ENCODE results near the gene PCDHGA12.

DNA sequence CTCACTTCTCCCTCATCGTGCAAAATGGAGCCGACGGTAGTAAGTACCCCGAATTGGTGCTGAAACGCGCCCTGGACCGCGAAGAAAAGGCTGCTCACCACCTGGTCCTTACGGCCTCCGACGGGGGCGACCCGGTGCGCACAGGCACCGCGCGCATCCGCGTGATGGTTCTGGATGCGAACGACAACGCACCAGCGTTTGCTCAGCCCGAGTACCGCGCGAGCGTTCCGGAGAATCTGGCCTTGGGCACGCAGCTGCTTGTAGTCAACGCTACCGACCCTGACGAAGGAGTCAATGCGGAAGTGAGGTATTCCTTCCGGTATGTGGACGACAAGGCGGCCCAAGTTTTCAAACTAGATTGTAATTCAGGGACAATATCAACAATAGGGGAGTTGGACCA is 979 bp downstream of the PCDHGA12 start:
- TF ChIP-seq POLR2A (IDR thresholded peaks at IDR 0.05), result no peak
- TF ChIP-seq, protein P1, sequence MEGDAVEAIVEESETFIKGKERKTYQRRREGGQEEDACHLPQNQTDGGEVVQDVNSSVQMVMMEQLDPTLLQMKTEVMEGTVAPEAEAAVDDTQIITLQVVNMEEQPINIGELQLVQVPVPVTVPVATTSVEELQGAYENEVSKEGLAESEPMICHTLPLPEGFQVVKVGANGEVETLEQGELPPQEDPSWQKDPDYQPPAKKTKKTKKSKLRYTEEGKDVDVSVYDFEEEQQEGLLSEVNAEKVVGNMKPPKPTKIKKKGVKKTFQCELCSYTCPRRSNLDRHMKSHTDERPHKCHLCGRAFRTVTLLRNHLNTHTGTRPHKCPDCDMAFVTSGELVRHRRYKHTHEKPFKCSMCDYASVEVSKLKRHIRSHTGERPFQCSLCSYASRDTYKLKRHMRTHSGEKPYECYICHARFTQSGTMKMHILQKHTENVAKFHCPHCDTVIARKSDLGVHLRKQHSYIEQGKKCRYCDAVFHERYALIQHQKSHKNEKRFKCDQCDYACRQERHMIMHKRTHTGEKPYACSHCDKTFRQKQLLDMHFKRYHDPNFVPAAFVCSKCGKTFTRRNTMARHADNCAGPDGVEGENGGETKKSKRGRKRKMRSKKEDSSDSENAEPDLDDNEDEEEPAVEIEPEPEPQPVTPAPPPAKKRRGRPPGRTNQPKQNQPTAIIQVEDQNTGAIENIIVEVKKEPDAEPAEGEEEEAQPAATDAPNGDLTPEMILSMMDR (IDR thresholded peaks at IDR 0.05), result no peak

All from lower leg skin (tissue), 3 donors.